ENCODE measurements around the gene ZNF750.

- TF ChIP-seq, protein P1, sequence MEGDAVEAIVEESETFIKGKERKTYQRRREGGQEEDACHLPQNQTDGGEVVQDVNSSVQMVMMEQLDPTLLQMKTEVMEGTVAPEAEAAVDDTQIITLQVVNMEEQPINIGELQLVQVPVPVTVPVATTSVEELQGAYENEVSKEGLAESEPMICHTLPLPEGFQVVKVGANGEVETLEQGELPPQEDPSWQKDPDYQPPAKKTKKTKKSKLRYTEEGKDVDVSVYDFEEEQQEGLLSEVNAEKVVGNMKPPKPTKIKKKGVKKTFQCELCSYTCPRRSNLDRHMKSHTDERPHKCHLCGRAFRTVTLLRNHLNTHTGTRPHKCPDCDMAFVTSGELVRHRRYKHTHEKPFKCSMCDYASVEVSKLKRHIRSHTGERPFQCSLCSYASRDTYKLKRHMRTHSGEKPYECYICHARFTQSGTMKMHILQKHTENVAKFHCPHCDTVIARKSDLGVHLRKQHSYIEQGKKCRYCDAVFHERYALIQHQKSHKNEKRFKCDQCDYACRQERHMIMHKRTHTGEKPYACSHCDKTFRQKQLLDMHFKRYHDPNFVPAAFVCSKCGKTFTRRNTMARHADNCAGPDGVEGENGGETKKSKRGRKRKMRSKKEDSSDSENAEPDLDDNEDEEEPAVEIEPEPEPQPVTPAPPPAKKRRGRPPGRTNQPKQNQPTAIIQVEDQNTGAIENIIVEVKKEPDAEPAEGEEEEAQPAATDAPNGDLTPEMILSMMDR (IDR thresholded peaks at IDR 0.05), result peak in 1 of 5 experiments; percentile 25
- TF ChIP-seq EP300 (IDR thresholded peaks at IDR 0.05) (peak in 1 of 2 donors; percentile 16), POLR2A (IDR thresholded peaks at IDR 0.05) (no peak)
Observed at GRCh38 chr17:82836823-82837357, 2.9 kb downstream of the ZNF750 start.

Measured in tibial nerve (tissue), 4 donors.